Osteocyte (in vitro differentiated cells): ENCODE measurements around the gene SP7. TPM values are rescaled to one million over a fixed set of nuclear protein-coding genes. Genes with fewer than 3 reads are reported as not detected.

Experiments used
- DNase-seq: peaks from one replicate; pipeline ENCODE4 v3.0.0; 2021; ENCODE audit warnings: mixed read lengths; ENCODE audit not compliant: unreplicated experiment; ENCODE audit errors: extremely low spot score
- H3K27ac Mint-ChIP-seq: one replicate; pipeline ENCODE4 v1.8.0; 2021; ENCODE audit warnings: mild to moderate bottlenecking, mixed read lengths; ENCODE audit not compliant: unreplicated experiment
- H3K27me3 Mint-ChIP-seq: one replicate; pipeline ENCODE4 v1.8.0; 2021; ENCODE audit warnings: mixed read lengths; ENCODE audit not compliant: unreplicated experiment
- H3K36me3 Mint-ChIP-seq: one replicate; pipeline ENCODE4 v1.8.0; 2021; ENCODE audit warnings: mixed read lengths; ENCODE audit not compliant: unreplicated experiment
- H3K4me1 Mint-ChIP-seq: one replicate; pipeline ENCODE4 v1.8.0; 2021; ENCODE audit warnings: mixed read lengths; ENCODE audit not compliant: unreplicated experiment
- H3K4me3 Mint-ChIP-seq: one replicate; pipeline ENCODE4 v1.8.0; 2021; ENCODE audit warnings: mild to moderate bottlenecking, moderate library complexity, mixed read lengths; ENCODE audit not compliant: unreplicated experiment
- H3K9me3 Mint-ChIP-seq: one replicate; pipeline ENCODE4 v1.8.0; 2021; ENCODE audit warnings: mixed read lengths; ENCODE audit not compliant: unreplicated experiment
- total RNA-seq: library from RNA; stranded (reverse); gene quantifications from 2 replicates; pipeline ENCODE4 v1.2.1, GENCODE V29; 2021
- TF ChIP-seq, protein P1 (sequence below): fragments of 200-600 bp; sonication (generic); IDR thresholded peaks from 2 replicates; pipeline ENCODE4 v1.5.0; 2021; ENCODE audit warnings: antibody characterized with exemption, mild to moderate bottlenecking, moderate library complexity

SP7 gene
- total RNA-seq, 1 donor from 2014 or later: not detected

DNA sequence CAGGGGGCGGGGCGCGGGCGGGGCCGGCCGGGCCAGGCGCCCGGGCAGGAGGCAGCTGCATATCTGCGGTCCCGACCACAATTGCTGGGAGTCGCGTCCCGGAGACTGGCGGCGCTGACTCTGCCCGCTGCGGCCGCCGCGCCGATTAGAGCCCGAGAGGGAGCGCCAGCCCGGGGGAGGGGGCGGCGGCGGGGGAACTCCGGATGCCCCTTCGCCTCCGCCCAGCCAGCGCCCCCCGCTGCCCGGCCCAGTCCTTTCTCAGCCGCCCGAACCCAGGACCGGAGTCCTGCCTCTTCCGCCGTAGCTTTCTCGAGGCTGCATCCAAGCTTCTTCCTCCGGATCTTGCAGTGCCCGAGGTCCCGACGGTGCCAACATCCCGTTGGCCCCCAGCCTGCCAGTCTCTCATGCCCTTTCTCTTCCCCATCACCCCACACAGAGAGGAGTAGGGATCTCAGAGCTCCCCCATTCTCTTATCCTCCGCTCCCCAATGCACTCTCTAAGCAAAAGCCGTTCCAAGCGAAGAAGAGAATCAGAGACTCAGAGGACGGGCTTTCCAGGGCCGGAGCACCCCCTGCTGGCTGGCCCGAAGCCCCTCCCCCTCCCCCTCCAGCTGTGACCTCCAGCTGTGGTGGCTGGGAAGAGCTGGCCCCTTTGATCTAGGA is 8.8 kb upstream of the SP7 start:
- peak overlapping the region; percentile 96 for H3K27ac Mint-ChIP-seq
- DNase-seq: peak; percentile 87
- H3K4me1 Mint-ChIP-seq: peaks cover 22% of the 10 kb centered on the region
- TF ChIP-seq, protein P1, sequence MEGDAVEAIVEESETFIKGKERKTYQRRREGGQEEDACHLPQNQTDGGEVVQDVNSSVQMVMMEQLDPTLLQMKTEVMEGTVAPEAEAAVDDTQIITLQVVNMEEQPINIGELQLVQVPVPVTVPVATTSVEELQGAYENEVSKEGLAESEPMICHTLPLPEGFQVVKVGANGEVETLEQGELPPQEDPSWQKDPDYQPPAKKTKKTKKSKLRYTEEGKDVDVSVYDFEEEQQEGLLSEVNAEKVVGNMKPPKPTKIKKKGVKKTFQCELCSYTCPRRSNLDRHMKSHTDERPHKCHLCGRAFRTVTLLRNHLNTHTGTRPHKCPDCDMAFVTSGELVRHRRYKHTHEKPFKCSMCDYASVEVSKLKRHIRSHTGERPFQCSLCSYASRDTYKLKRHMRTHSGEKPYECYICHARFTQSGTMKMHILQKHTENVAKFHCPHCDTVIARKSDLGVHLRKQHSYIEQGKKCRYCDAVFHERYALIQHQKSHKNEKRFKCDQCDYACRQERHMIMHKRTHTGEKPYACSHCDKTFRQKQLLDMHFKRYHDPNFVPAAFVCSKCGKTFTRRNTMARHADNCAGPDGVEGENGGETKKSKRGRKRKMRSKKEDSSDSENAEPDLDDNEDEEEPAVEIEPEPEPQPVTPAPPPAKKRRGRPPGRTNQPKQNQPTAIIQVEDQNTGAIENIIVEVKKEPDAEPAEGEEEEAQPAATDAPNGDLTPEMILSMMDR: peak; percentile 68
- no peaks in the 10 kb centered on the region for H3K9me3 Mint-ChIP-seq
- H3K4me3 Mint-ChIP-seq: peak overlapping the region; percentile 94
- H3K27me3 Mint-ChIP-seq: peaks cover 4% of the 10 kb centered on the region
- H3K36me3 Mint-ChIP-seq: no peaks in the 10 kb centered on the region

DNA sequence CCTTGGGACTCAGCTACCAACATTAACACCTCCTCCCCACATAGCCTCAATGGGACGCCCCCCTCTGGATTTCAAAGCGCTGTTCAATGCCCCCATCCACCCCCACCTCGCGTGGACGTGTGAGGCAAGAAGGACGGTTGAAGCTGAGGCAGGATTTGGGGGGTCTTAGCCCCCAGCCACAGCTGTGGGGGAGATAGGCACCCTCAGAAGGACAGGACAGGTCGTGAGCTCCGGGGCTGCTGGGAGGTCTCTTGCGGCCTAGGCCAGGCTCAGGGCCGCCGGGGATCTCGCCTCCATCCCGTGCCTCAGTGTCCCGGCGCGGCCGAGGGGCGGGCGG is 8.3 kb upstream of the SP7 start:
- Mint-ChIP-seq H3K36me3 (no peaks in the 10 kb centered on the region), H3K27ac (no peak overlapping the region), H3K27me3 (peaks cover 6% of the 10 kb centered on the region), H3K4me3 (peak overlapping the region; percentile 58), H3K9me3 (no peaks in the 10 kb centered on the region), H3K4me1 (peaks cover 22% of the 10 kb centered on the region)
- no peak for DNase-seq
- TF ChIP-seq, protein P1: no peak

DNA sequence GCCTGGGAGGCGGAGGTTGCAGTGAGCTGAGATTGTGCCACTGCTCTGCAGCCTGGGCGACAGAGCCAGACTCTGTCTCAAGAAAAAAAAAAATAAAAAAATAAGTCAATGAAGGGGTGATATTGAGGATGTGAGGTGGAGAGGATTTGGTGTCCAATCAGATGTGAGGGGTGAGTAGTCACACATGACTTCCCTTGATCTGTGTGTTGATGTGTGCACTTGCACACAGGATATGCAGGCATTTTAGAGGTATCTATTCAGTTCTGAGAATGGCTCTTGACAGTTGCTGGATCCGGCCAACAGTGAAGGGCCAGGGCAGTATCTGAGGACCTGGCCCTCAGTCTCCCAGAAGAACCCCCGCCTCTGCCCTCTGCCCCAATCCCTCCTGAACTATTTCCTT is 7.8 kb upstream of the SP7 start:
- TF ChIP-seq, protein P1: no peak
- H3K4me1 Mint-ChIP-seq: peaks cover 22% of the 10 kb centered on the region
- H3K27me3 Mint-ChIP-seq: peaks cover 6% of the 10 kb centered on the region
- no peak for DNase-seq
- H3K36me3 Mint-ChIP-seq: no peaks in the 10 kb centered on the region
- peak overlapping the region; percentile 31 for H3K27ac Mint-ChIP-seq
- no peaks in the 10 kb centered on the region for H3K9me3 Mint-ChIP-seq
- peak overlapping the region; percentile 58 for H3K4me3 Mint-ChIP-seq

DNA sequence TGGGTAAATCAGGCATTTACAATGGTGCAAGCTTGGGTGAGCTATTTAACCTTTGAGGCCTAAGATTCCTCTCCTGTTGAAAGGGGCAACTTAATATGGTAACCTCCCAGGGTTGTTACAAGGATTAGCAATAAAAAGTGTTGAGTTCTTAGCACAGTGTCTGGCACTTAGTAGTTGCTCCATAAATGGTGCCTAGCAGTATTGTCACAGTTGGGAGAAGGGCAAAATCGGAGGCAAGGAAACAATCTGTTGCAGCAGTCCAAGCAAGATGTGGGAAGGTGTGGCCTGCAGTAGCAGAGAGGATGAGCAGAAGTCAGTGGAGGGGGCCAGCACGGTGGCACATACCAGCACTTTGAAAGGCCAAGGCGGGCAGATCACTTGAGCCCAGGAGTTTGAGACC is 7.3 kb upstream of the SP7 start:
- Mint-ChIP-seq H3K4me3 (peak overlapping the region; percentile 30), H3K27ac (no peak overlapping the region), H3K9me3 (no peaks in the 10 kb centered on the region), H3K27me3 (peaks cover 8% of the 10 kb centered on the region), H3K4me1 (peaks cover 20% of the 10 kb centered on the region), H3K36me3 (no peaks in the 10 kb centered on the region)
- no peak for DNase-seq
- TF ChIP-seq, protein P1: no peak

DNA sequence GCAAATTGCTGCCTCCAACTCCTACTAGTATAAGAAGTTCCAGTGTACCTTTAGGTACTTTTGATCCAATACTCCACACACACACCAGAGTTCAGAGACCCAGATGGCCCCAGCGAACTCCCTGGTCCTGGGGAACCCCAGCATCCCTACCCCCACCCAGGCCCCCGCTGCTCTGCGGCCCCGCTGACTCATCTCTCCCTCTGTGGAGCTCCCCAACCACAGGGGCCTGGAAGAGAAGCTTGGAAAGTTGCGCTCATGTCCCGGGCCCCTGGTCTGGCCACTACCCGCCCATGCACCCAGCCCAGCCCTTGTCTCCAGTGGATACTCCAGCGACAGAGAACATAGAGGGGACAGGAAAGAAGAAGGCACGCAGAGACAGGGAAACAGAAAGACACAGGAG is 4.2 kb upstream of the SP7 start:
- TF ChIP-seq, protein P1: no peak
- H3K4me1 Mint-ChIP-seq: peaks cover 13% of the 10 kb centered on the region
- no peaks in the 10 kb centered on the region for H3K9me3 Mint-ChIP-seq
- no peak for DNase-seq
- H3K4me3 Mint-ChIP-seq: no peak overlapping the region
- H3K27ac Mint-ChIP-seq: no peak overlapping the region
- no peaks in the 10 kb centered on the region for H3K36me3 Mint-ChIP-seq
- H3K27me3 Mint-ChIP-seq: peaks cover 27% of the 10 kb centered on the region
